Activated T-cell treated with anti-CD3 and anti-CD28 coated beads, Interleukin-2, amount 50 U/mL, for 24 hours (primary cell): ENCODE data around the gene FICD.
"Not testable (repeated sequence)": the region's sequence is repeated elsewhere in the genome, so short reads cannot be mapped to it uniquely, and the experiment has no call there.

ENCODE experiments used
- DNase-seq: peaks from one replicate; pipeline ENCODE4 v3.0.0-alpha.2; 2020
- H3K27ac Mint-ChIP-seq: 2 replicates; pipeline ENCODE4 v1.8.0; 2020; ENCODE audit warnings: mild to moderate bottlenecking, mixed read lengths
- H3K27me3 Mint-ChIP-seq: 2 replicates; pipeline ENCODE4 v1.8.0; 2020; ENCODE audit warnings: mixed read lengths
- H3K36me3 Mint-ChIP-seq: 2 replicates; pipeline ENCODE4 v1.8.0; 2020; ENCODE audit warnings: low read depth, mixed read lengths
- H3K4me1 Mint-ChIP-seq: 2 replicates; pipeline ENCODE4 v1.8.0; 2020; ENCODE audit warnings: low read depth, mixed read lengths
- H3K4me3 Mint-ChIP-seq: 2 replicates; pipeline ENCODE4 v1.8.0; 2020; ENCODE audit warnings: mild to moderate bottlenecking, moderate library complexity, mixed read lengths
- H3K9me3 Mint-ChIP-seq: 2 replicates; pipeline ENCODE4 v1.8.0; 2020; ENCODE audit warnings: mixed read lengths

FICD gene

DNA sequence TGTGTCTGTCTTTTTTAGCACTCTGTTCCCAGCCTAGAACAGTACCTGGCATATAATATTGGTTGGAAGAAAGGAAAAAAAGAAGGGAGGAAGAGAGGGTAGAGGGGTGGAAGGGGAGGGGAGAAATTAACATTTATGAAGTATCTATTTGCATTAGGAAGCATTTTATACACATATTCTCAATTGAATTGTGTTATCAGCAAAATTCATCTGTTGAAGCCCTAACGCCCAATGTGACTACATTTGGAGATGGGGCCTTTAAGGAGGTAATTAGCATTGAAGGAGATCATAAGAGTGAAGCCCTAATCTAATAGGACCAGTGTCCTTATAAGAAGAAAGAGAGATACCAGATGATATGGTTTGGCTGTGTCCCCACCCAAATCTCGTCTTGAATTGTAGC lies 30.2 kb upstream of the FICD start:
- H3K27me3 Mint-ChIP-seq, result peaks cover 50% of the 10 kb centered on the region
- peaks cover 6% of the 10 kb centered on the region for H3K9me3 Mint-ChIP-seq
- no peak overlapping the region for H3K27ac Mint-ChIP-seq
- no peak for DNase-seq
- H3K4me1 Mint-ChIP-seq, result no peaks in the 10 kb centered on the region
- H3K4me3 Mint-ChIP-seq, result no peak overlapping the region
- H3K36me3 Mint-ChIP-seq, result no peaks in the 10 kb centered on the region

DNA sequence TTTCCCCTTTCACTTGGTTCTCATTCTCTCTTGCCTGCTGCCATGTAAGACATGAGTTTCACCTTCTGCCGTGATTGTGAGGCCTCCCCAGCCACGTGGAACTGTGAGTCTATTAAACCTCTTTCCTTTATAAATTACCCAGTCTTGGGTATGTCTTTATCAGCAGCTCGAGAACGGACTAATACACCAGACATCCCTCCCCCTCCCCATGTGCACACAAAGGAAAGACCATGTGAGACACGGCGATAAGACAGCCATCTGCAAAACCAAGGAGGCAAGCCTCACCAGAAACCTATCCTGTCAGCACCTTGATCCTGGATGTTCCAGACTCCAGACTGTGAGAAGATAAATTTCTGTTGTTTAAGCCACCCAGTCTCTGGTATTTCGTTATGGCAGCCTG lies 29.7 kb upstream of the FICD start:
- not testable (repeated sequence) for H3K36me3 Mint-ChIP-seq, H3K4me1 Mint-ChIP-seq, H3K27ac Mint-ChIP-seq, DNase-seq, H3K9me3 Mint-ChIP-seq, H3K4me3 Mint-ChIP-seq
- peaks cover 47% of the 10 kb centered on the region for H3K27me3 Mint-ChIP-seq

DNA sequence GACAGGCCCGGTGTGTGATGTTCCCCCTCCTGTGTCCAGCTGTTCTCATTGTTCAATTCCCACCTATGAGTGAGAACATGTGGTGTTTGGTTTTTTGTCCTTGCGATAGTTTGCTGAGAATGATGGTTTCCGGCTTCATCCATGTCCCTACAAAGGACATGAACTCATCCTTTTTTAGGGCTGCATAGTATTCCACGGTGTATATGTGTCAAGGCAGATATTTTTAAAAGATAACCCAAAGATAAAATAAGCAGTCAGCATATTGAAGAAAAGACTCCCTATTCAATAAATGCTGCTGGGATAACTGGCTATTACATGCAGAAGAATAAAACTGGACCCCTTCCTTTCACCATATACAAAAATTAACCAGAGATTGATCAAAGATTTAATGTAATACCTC lies 28.0 kb upstream of the FICD start:
- peaks cover 47% of the 10 kb centered on the region for H3K27me3 Mint-ChIP-seq
- not testable (repeated sequence) for H3K9me3 Mint-ChIP-seq

DNA sequence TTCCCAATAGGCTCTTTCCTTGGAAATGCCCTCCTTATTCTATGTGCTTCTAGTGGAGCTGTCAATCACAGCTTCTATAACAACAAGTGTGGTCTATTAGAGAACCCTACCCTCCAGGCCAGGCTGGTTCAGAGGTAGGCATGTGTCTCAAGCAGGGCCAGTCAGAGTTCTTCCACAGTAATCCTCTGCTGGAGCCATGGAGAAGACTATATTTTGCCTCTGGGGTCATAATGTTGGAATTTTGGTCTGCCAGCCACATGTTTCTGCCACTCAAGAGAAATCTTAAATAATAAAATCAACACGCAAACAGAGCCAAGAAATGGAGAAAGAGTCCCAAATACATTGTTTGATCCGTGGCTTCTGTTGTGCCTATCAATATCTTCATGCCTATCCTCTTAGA lies 23.8 kb upstream of the FICD start:
- peaks cover 66% of the 10 kb centered on the region for H3K27me3 Mint-ChIP-seq
- no peak for DNase-seq
- H3K27ac Mint-ChIP-seq, result no peak overlapping the region
- no peak overlapping the region for H3K4me3 Mint-ChIP-seq
- no peaks in the 10 kb centered on the region for H3K4me1 Mint-ChIP-seq
- peaks cover 6% of the 10 kb centered on the region for H3K9me3 Mint-ChIP-seq
- no peaks in the 10 kb centered on the region for H3K36me3 Mint-ChIP-seq

More for the DNA sequence above, 28.0 kb upstream of the FICD start:
- DNase-seq, H3K36me3 Mint-ChIP-seq, H3K27ac Mint-ChIP-seq, H3K4me3 Mint-ChIP-seq, H3K4me1 Mint-ChIP-seq: not testable (repeated sequence)

DNA sequence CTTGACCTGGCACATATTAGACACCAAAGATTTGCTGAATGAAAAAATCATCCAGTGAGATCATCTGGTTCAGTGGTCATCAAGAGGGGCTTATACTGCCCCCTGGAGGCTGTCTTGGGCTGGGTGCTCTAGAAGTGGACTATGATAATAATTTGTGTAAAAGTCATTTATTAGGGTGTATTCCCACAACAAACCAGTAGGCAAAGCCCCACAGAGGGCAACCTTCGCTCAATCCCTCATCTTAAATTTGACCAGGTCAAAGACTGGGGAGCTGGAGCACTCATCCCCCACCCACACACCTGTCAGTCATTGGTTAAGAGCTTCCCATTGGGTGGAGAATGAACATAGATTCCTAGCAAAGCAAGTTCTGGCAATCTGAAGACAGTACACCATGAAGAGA lies 20.0 kb upstream of the FICD start:
- H3K27me3 Mint-ChIP-seq, result peaks cover 69% of the 10 kb centered on the region
- H3K4me3 Mint-ChIP-seq, result no peak overlapping the region
- H3K36me3 Mint-ChIP-seq, result no peaks in the 10 kb centered on the region
- no peaks in the 10 kb centered on the region for H3K4me1 Mint-ChIP-seq
- no peak for DNase-seq
- H3K27ac Mint-ChIP-seq, result no peak overlapping the region
- H3K9me3 Mint-ChIP-seq, result no peaks in the 10 kb centered on the region

DNA sequence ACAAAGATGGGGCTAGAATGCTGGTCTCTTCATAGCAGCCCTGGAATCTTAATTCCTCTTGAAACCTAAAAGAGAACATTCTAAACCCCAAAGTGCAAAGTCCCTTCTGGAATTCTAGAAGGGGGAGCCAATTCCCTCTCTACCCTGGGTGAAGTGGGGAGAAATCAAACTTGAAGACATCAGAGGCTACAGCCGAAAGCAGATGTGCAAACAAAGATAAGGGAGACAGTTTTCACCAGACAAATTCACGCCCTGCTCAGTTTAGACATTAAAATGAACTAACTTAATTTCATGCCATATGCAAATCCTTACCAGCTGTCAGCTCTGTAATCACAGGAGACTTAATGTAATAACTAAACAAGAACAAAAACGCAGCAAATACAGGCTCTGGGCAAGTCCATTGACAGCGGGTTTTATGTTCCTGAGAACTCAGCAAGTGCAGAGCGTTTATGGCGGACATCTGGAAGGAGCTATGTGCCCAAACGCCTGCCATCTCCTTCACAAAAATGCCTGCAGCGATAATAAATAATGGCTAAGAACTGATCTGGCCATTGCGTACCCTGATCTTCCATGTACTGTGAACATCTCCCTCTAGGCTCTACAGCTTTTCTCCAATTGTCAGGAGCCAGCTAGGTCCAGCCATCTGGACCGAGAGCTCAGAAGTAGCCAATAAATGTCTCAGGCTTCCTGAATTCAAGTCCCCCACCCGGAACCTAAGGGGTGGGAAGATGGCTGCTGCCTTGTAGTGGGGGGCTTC lies 19.1 kb upstream of the FICD start:
- Mint-ChIP-seq H3K4me3 (no peak overlapping the region), H3K27me3 (peaks cover 68% of the 10 kb centered on the region), H3K9me3 (no peaks in the 10 kb centered on the region), H3K36me3 (no peaks in the 10 kb centered on the region), H3K4me1 (no peaks in the 10 kb centered on the region), H3K27ac (no peak overlapping the region)
- DNase-seq, result no peak

DNA sequence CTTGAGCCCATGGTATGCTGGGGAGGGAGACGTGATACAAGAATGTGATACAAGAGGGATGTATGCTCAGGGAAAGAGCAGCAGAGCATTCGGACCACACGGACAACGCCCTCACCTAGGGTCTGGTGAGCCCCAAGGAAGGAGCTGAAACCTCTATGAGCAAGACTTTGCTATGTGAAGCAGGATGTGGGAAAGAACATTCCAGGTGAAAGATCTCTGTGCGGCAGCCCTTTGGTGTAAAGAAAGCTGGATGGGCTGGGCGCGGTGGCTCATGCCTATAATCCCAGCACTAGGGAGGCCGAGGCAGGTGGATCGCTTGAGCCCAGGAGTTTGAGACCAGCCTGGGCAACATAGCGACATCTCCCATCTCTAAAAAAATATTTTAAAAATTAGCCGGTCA lies 16.9 kb upstream of the FICD start:
- H3K9me3 Mint-ChIP-seq, result peaks cover 7% of the 10 kb centered on the region
- no peaks in the 10 kb centered on the region for H3K4me1 Mint-ChIP-seq
- no peak overlapping the region for H3K4me3 Mint-ChIP-seq
- H3K36me3 Mint-ChIP-seq, result no peaks in the 10 kb centered on the region
- DNase-seq, result no peak
- peaks cover 59% of the 10 kb centered on the region for H3K27me3 Mint-ChIP-seq
- no peak overlapping the region for H3K27ac Mint-ChIP-seq

DNA sequence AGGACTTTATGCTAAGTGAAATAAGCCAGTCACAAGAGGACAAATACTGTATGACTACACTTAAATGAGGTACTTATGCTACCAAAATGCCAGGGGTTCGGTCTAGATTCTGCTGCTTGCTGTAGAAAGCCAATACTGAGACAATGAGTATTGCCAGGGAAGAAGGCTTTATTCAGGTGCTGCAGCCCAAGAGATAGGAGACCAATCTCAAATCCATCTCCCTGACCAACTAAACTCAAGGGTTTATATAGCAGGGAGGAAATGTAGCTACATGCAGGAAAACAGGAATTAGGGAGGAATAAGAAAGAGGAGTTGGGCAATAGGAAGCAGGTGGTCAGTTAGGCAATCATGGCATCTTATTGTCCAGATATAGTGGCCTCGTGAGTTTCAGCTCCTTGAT lies 12.2 kb upstream of the FICD start:
- no peak overlapping the region for H3K27ac Mint-ChIP-seq
- no peaks in the 10 kb centered on the region for H3K36me3 Mint-ChIP-seq
- H3K4me1 Mint-ChIP-seq, result no peaks in the 10 kb centered on the region
- peaks cover 27% of the 10 kb centered on the region for H3K27me3 Mint-ChIP-seq
- DNase-seq, result no peak
- peaks cover 16% of the 10 kb centered on the region for H3K9me3 Mint-ChIP-seq
- no peak overlapping the region for H3K4me3 Mint-ChIP-seq

DNA sequence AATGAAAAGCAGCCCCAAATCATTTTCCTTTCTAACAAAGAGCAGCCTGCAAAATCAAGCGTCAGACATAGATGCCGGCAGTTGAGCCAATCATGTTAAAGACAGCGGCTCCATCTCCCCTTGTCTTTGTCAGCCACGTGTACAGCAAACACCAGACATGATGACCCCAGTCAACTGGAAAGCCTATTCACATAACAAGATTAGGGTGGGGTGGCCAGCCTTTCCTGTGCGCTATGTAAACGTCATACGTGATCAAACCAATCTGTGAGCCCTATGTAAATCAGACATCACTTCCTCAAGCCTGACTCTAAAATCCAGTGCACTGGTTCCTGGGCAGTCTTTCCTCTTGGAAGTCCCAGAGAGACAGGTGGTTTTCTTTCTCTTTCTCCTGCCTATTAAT lies 9.9 kb upstream of the FICD start:
- peaks cover 8% of the 10 kb centered on the region for H3K4me1 Mint-ChIP-seq
- H3K27me3 Mint-ChIP-seq, result peaks cover 15% of the 10 kb centered on the region

DNA sequence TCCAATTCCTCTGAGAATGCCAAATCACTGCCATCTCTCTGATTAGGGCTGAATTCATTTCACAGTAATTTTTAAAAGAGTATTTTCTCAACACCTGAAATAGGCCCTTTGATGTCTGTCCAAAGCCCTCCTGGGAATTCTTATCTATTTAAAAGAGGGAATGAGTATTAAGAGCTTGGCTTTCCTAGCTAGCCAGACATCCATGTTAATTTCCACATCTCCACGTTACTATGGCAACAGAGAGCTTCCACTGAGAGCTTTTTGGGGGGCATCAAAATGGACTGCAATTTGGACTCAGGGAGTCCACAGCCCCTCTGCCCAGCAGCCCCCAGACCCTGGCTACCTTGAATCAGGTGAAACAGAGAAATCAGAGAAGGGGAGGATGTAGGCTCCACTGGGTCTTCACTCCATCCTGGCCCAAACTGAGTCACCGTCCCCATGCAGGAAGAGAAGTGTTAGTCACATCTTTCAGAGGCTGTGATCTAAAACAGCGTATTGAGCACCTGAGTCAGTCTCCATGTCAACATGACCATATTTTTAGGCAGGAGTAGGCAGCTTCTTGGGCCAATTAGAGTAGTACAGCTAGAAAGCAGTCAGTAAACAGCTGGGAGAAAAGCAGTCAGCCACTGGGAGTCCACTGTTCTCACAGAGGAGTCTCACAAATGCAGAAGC lies 7.0 kb upstream of the FICD start:
- no peak overlapping the region for H3K27ac Mint-ChIP-seq
- DNase-seq, result no peak
- peaks cover 8% of the 10 kb centered on the region for H3K27me3 Mint-ChIP-seq
- H3K36me3 Mint-ChIP-seq, result no peaks in the 10 kb centered on the region
- peaks cover 10% of the 10 kb centered on the region for H3K9me3 Mint-ChIP-seq
- peaks cover 19% of the 10 kb centered on the region for H3K4me1 Mint-ChIP-seq
- H3K4me3 Mint-ChIP-seq, result no peak overlapping the region

More for the DNA sequence above, 9.9 kb upstream of the FICD start:
- peaks cover 16% of the 10 kb centered on the region for H3K9me3 Mint-ChIP-seq
- H3K4me3 Mint-ChIP-seq, result no peak overlapping the region
- DNase-seq, result no peak
- H3K36me3 Mint-ChIP-seq, result no peaks in the 10 kb centered on the region
- no peak overlapping the region for H3K27ac Mint-ChIP-seq

DNA sequence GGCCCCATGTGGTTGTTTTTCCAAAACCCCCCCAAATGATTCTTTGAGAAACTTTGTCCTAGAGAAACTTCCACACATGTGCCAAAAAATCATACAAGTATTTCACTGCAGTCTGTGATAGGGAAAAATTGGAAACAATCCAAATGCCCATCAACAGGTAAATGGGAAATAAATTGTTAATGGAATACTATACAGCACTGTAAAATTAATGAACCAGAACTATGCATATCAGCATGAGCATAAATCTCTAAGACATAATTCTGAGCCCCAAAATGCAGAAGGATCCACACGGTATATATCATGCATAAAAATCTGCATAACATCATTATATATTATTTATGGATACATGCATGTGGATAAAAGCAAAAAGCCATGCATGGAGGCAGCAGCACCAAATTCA lies 5.3 kb upstream of the FICD start:
- Mint-ChIP-seq H3K36me3 (no peaks in the 10 kb centered on the region), H3K27ac (no peak overlapping the region), H3K4me1 (peaks cover 24% of the 10 kb centered on the region), H3K27me3 (no peaks in the 10 kb centered on the region), H3K9me3 (no peaks in the 10 kb centered on the region), H3K4me3 (no peak overlapping the region)
- DNase-seq, result no peak

DNA sequence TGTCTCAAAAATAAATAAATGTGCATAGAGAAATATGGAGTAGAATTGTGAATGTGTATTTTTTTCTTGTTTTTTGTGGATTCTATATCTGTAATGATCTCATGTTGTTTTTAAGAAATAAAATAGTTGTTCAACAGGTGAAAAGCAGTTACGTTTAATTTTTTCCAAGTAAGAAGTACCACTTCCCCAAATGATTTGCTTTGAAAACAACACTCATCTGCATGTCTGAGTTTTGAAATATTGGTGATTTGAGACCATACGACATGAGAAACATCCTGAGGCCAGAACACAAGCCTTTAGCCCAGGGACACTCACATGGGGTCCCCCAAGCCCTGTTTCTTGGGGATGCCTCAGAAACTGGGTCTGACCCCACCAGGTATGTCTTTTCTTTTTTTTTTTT lies 4.2 kb upstream of the FICD start:
- Mint-ChIP-seq H3K27ac (no peak overlapping the region), H3K4me1 (peaks cover 26% of the 10 kb centered on the region), H3K36me3 (peaks cover 4% of the 10 kb centered on the region), H3K9me3 (no peaks in the 10 kb centered on the region), H3K4me3 (no peak overlapping the region), H3K27me3 (no peaks in the 10 kb centered on the region)
- DNase-seq, result no peak

DNA sequence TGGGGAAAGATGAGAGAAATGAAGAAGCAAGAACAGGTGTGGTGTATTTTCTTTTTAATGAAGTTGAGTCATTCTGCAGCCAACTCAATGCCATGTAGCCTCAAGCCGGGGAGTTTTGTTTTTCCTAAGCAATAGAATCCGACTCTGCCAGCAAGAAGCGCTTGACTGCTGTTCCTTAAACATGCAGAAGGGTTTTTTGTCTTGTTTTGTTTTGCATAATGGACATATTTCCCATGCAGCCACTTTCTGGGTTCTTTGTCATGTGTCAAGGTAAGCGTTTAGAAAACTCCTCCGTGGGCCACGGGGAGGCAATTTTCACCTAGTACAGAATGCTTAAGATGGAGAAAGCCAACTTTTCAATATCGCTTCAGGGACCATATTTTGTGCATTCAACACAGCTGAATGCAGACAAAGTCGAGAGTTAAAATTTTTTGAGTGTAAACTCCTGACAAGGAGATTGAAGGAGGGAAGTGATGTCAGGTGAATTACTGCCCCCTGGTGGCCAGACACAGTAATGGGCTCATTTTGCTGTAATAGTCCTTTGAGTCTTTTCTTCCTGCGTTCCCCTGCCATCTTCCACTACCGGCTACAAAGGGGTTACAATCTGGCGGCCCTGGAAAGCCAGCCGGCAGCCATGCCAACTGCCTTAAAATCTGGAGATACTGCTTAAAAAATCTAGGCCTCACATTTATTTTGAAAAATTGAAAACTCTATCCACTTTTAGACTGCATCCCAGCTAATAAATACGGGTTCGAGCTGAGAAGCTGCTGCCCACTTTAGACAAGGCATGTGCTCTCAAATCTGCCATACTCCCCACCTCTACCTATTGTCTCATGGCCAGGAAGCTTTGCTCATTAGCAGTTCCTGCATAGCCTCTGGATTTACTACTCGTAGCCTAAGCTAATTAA lies 3.2 kb upstream of the FICD start:
- DNase-seq, result peak; percentile 78
- peak overlapping the region; percentile 34 for H3K4me3 Mint-ChIP-seq
- peaks cover 12% of the 10 kb centered on the region for H3K36me3 Mint-ChIP-seq
- H3K9me3 Mint-ChIP-seq, result no peaks in the 10 kb centered on the region
- no peaks in the 10 kb centered on the region for H3K27me3 Mint-ChIP-seq
- peak overlapping the region; percentile 59 for H3K27ac Mint-ChIP-seq
- peaks cover 36% of the 10 kb centered on the region for H3K4me1 Mint-ChIP-seq

DNA sequence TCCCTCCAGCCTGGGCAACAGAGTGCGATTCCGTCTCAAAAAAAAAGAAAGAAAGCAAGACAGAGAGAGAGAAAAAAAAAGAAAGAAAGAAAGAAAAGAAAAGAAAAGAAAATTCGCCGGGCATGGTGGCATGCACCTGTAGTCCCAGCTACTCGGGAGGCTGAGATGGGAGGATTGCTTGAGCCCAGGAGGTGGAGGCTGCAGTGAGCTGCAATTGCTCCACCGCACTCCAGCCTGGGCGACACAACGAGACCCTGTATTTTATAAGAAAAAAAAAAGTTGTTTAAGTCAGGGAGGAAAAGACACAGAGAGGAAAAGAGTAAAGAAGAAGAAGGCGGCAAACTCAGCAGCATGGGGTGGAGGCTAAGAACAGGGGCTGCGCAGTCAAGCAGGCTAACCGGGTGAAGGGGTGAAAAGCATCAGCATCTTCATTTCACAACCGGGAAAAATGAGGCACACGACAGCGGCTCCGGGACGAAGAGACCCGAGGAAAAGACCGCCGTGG lies 557 bp upstream of the FICD start:
- Mint-ChIP-seq H3K36me3 (peaks cover 38% of the 10 kb centered on the region), H3K27me3 (no peaks in the 10 kb centered on the region), H3K4me1 (peaks cover 34% of the 10 kb centered on the region), H3K27ac (peak overlapping the region; percentile 95), H3K4me3 (peak overlapping the region; percentile 92), H3K9me3 (no peaks in the 10 kb centered on the region)
- DNase-seq, result no peak
